Gastrocnemius medialis (tissue), 4 donors: ENCODE measurements around the gene ARL15. TPM values are rescaled to one million over a fixed set of nuclear protein-coding genes. Genes with fewer than 3 reads are reported as not detected.
A peak's percentile ranks its signal among the peaks of the same experiment; 100 is the strongest.

ENCODE experiments used
- ATAC-seq, 2 donors: fragments of 150-250 bp; one replicate each; pipeline ENCODE4 v1.9.1; 2016
- DNase-seq, 2 donors: peaks; one replicate each; pipeline ENCODE4 v3.0.0-alpha.2; 2019
- H3K27ac ChIP-seq, 4 donors: fragments of 200-600 bp; sonication (generic); 1 replicate in 1 of 4; 2 replicates in 3 of 4; pipeline ENCODE4 v1.5.1; 2016 to 2018; ENCODE audit warnings: mild to moderate bottlenecking in 2 of 4, moderate library complexity in 1 of 4
- H3K27me3 ChIP-seq, 3 donors: fragments of 200-600 bp; sonication (generic) in 2 of 3; 1 replicate in 1 of 3; 2 replicates in 2 of 3; pipeline versions ENCODE4 v1.5.1 to v1.6.0; 2016 to 2019; ENCODE audit warnings: mild to moderate bottlenecking in 1 of 3, moderate library complexity in 1 of 3
- H3K36me3 ChIP-seq, 2 donors: fragments of 200-600 bp; sonication (generic) in 1 of 2; one replicate each; pipeline ENCODE4 v1.5.1; 2017 to 2018
- H3K4me1 ChIP-seq, 2 donors: fragments of 200-600 bp; sonication (generic) in 1 of 2; one replicate each; pipeline ENCODE4 v1.5.1; 2016 to 2017; ENCODE audit warnings: mild to moderate bottlenecking in 2 of 2
- H3K4me3 ChIP-seq, 4 donors: fragments of 200-600 bp; sonication (generic) in 3 of 4; 1 replicate in 1 of 4; 2 replicates in 3 of 4; pipeline ENCODE4 v1.5.1; 2016 to 2019; ENCODE audit warnings: mild to moderate bottlenecking in 2 of 4
- H3K9me3 ChIP-seq, 3 donors: fragments of 200-600 bp; sonication (generic) in 2 of 3; 1 replicate in 1 of 3; 2 replicates in 2 of 3; pipeline ENCODE4 v1.5.1; 2016 to 2019
- CTCF ChIP-seq, 5 experiments: fragments of 450-650 bp in 3 of 5; fragments of 200-600 bp in 2 of 5; sonication (generic) in 2 of 5; IDR thresholded peaks in 4 of 5; conservative IDR thresholded peaks in 1 of 5; 1 replicate in 4 of 5; 2 replicates in 1 of 5; pipeline ENCODE4 v1.5.1; 2016 to 2019; ENCODE audit warnings: antibody characterized with exemption in 5 of 5, mild to moderate bottlenecking in 3 of 5, moderate library complexity in 3 of 5
- POLR2A ChIP-seq, 2 donors: fragments of 450-650 bp; IDR thresholded peaks; one replicate each; pipeline ENCODE4 v1.6.1; 2017; ENCODE audit warnings: antibody characterized with exemption in 2 of 2, mild to moderate bottlenecking in 2 of 2, moderate library complexity in 2 of 2
- in situ Hi-C, 4 donors: fragments of 200-750 bp; cut with MboI; loops; one replicate each; pipeline versions ENCODE4 v1.15.0 to v1.8.0; 2017; ENCODE audit warnings: low sequenced_read_pairs in 4 of 4
- intact Hi-C: fragments of 100-400 bp; cut with DNase I; formaldehyde crosslinking; loops from one replicate; pipeline ENCODE4 v1.15.1; 2023; ENCODE audit warnings: low total_unique reads
- total RNA-seq, 4 donors: library from RNA; depleted of rRNA; stranded (reverse); fragments of >200 nt; gene quantifications; one replicate each; pipeline versions ENCODE4 v1.1.0 to v1.2.3, GENCODE V29; 2016

The ARL15 gene
- total RNA-seq, 4 donors from 2014 or later: 1.7 to 5.5 (median 3.2) TPM

DNA sequence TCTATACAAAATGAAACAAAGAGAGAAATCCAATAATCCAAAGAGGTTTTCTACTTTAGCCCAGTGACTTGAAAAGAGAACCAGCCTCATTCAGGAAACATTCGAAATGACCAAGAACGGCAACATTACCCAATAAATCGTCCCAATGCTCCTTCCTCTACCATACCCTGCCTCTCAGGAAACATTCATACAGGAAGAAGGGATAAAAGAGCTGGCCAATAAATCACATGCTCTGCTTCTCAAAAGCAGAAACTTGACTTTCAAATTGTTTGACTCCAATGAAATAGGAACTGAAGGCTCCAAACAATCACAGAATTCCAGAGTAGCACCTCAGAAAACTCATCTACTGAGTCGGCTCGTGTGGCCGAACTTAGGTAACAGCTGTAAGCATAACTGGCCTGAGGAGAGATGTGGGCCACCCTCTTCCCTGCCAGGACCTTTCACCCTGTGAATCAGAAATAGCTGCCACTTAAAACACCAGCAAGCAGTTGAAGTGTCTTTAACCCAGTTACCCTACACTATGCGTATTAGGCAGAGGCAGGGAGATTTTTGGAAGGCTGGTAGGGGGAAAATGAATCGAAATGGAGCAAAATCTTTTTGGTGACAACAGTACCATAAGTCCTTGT lies 14.6 kb downstream of the ARL15 start:
- TF ChIP-seq CTCF (IDR thresholded peaks at IDR 0.05 in 4 of 5, conservative IDR thresholded peaks at IDR 0.05 in 1 of 5) (no peak), POLR2A (IDR thresholded peaks at IDR 0.05) (no peak)
- ATAC-seq (peak; percentile 12 to 46), DNase-seq (no peak)
- intact Hi-C loops: no loop called here
- H3K27me3 ChIP-seq: no peaks in the 10 kb centered on the region
- no peaks in the 10 kb centered on the region for H3K9me3 ChIP-seq
- H3K36me3 ChIP-seq: no peaks in the 10 kb centered on the region
- in situ Hi-C loops: no loop called here
- peaks cover 21 to 25% of the 10 kb centered on the region in 2 donors for H3K4me1 ChIP-seq
- H3K4me3 ChIP-seq: no peak overlapping the region
- H3K27ac ChIP-seq: no peak overlapping the region

DNA sequence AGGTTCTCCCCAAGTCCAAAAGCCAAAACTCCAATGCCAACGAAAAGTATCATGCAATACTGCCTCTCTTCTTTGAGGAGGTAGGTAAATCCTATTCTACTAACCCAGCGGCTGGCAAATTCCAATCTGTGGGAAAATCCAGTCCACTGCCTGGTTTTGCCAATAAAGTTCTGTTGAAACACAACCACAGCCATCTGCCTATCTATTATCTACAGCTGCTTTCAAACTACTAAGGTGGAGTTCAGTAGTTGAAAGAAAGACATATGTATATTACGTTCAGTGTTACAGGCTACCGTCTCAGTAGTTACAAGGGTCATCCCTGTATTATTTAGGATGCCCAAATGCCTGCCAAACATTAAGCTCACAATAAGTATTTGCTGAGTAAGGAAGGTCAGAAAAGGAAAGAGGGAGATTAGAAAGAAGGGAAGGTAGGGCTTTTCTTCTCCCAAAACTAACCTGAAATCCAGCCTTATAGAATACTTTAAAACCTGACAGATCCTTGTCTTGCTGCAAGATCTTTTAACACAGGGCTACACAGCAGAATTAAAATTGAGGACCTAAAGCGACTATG lies 16.2 kb downstream of the ARL15 start:
- no peaks in the 10 kb centered on the region for H3K27me3 ChIP-seq
- H3K4me1 ChIP-seq: peaks cover 21 to 25% of the 10 kb centered on the region in 2 donors
- intact Hi-C loops: no loop called here

GRCh38 chr5:54292866-54293265 lies 17.5 kb downstream of the ARL15 start:
- intact Hi-C loops: no loop called here
- in situ Hi-C loops: no loop called here
- DNase-seq (no peak), ATAC-seq (no peak)
- no peaks in the 10 kb centered on the region for H3K36me3 ChIP-seq
- no peaks in the 10 kb centered on the region for H3K9me3 ChIP-seq
- no peak overlapping the region for H3K27ac ChIP-seq
- H3K4me1 ChIP-seq: peaks cover 21 to 25% of the 10 kb centered on the region in 2 donors
- TF ChIP-seq POLR2A (IDR thresholded peaks at IDR 0.05) (no peak), CTCF (IDR thresholded peaks at IDR 0.05 in 4 of 5, conservative IDR thresholded peaks at IDR 0.05 in 1 of 5) (no peak)
- H3K4me3 ChIP-seq: no peak overlapping the region
- H3K27me3 ChIP-seq: no peaks in the 10 kb centered on the region

More for the DNA sequence above, 16.2 kb downstream of the ARL15 start:
- DNase-seq: no peak
- Histone ChIP-seq H3K36me3 (no peaks in the 10 kb centered on the region), H3K27ac (no peak overlapping the region), H3K9me3 (no peaks in the 10 kb centered on the region), H3K4me3 (no peak overlapping the region)
- TF ChIP-seq POLR2A (IDR thresholded peaks at IDR 0.05) (no peak), CTCF (IDR thresholded peaks at IDR 0.05 in 4 of 5, conservative IDR thresholded peaks at IDR 0.05 in 1 of 5) (no peak)
- in situ Hi-C loops: no loop called here
- no peak for ATAC-seq

DNA sequence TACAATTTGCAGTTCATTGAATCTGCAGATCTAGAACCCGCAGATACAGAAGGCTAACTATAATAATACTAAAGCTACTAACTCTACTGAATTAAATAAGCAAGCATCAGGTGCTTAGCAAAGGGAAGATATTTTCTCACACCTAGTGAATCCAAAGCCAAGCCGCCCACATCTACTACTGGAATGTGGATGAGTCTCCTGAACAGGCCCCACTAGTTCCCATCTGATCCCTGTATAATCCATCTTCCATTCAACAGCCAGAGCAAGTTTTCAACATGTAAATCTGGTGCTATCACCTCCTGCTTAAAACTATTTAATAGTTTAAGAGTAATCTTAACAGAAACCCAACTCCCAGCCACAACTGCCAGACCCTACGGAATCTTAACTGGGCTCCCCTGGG lies 18.9 kb downstream of the ARL15 start:
- Histone ChIP-seq H3K9me3 (no peaks in the 10 kb centered on the region), H3K4me3 (no peak overlapping the region), H3K27ac (no peak overlapping the region), H3K36me3 (no peaks in the 10 kb centered on the region), H3K27me3 (no peaks in the 10 kb centered on the region), H3K4me1 (peaks cover 13 to 21% of the 10 kb centered on the region in 2 donors)
- intact Hi-C loops (no loop called here), in situ Hi-C loops (no loop called here)
- no peak for DNase-seq
- TF ChIP-seq CTCF (IDR thresholded peaks at IDR 0.05 in 4 of 5, conservative IDR thresholded peaks at IDR 0.05 in 1 of 5): no peak
- no peak for TF ChIP-seq POLR2A (IDR thresholded peaks at IDR 0.05)
- ATAC-seq: no peak
